ENCODE results near the gene SLC8A1.

DNA sequence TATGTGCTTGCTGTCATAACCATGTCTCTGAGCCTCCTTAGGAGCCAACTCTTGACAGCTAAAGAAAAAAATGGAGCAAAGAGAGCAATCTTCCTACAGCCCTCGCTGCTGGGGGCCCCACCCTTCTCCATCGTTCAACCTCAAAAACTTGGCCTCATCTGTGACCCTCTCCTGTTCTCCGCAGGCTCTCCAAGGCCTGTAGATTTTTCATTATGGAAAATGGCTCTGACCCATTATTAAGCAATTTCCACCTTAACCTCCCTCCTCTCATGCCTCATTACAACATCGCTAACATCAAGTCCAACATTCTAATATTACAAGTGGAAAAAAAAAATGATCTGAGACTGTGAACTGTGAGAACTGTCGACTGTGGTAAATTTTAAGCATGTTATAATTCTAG is 98.7 kb downstream of the SLC8A1 start:
- TF ChIP-seq, protein P1, sequence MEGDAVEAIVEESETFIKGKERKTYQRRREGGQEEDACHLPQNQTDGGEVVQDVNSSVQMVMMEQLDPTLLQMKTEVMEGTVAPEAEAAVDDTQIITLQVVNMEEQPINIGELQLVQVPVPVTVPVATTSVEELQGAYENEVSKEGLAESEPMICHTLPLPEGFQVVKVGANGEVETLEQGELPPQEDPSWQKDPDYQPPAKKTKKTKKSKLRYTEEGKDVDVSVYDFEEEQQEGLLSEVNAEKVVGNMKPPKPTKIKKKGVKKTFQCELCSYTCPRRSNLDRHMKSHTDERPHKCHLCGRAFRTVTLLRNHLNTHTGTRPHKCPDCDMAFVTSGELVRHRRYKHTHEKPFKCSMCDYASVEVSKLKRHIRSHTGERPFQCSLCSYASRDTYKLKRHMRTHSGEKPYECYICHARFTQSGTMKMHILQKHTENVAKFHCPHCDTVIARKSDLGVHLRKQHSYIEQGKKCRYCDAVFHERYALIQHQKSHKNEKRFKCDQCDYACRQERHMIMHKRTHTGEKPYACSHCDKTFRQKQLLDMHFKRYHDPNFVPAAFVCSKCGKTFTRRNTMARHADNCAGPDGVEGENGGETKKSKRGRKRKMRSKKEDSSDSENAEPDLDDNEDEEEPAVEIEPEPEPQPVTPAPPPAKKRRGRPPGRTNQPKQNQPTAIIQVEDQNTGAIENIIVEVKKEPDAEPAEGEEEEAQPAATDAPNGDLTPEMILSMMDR (IDR thresholded peaks at IDR 0.05) = no peak
- TF ChIP-seq POLR2A (IDR thresholded peaks at IDR 0.05) (no peak), EP300 (IDR thresholded peaks at IDR 0.05) (peak in 1 of 2 donors; percentile 72)

Data from tibial nerve (tissue), 4 donors.